H9 (cell line): ENCODE results near the gene ITGA11. TPM values are rescaled to one million over a fixed set of nuclear protein-coding genes. Genes with fewer than 3 reads are reported as not detected.

Experiments used
- DNase-seq: peaks from one replicate; pipeline ENCODE4 v3.0.0-alpha.2; 2017
- H2AFZ ChIP-seq: one replicate; pipeline ENCODE4 v1.6.1; 2013; ENCODE audit warnings: mild to moderate bottlenecking, low read length, control low read depth, moderate library complexity
- H2AK5ac ChIP-seq: 2 replicates; pipeline ENCODE4 v1.6.1; 2013; ENCODE audit warnings: low read length, control low read depth, mixed read lengths; ENCODE audit not compliant: insufficient read length
- H2BK120ac ChIP-seq: one replicate; pipeline ENCODE4 v1.6.1; 2013; ENCODE audit warnings: low read depth, mild to moderate bottlenecking, low read length, control low read depth, inconsistent platforms; ENCODE audit not compliant: poor library complexity, severe bottlenecking
- H2BK12ac ChIP-seq: 2 replicates; pipeline ENCODE4 v1.6.1; 2013; ENCODE audit warnings: low read length, control low read depth, mixed read lengths, low read depth; ENCODE audit not compliant: insufficient read length
- H2BK15ac ChIP-seq: 2 replicates; pipeline ENCODE4 v1.6.1; 2013; ENCODE audit warnings: low read depth, low read length, control low read depth
- H2BK20ac ChIP-seq: one replicate; pipeline ENCODE4 v1.6.1; 2013; ENCODE audit warnings: low read depth, mild to moderate bottlenecking, low read length, control low read depth, inconsistent platforms; ENCODE audit not compliant: poor library complexity, severe bottlenecking
- H2BK5ac ChIP-seq: 2 replicates; pipeline ENCODE4 v1.6.1; 2013; ENCODE audit warnings: low read length, control low read depth, mixed read lengths; ENCODE audit not compliant: insufficient read length
- H3K14ac ChIP-seq: 2 replicates; pipeline ENCODE4 v1.6.1; 2013; ENCODE audit warnings: low read length, control low read depth; ENCODE audit not compliant: insufficient read depth
- H3K18ac ChIP-seq: 2 replicates; pipeline ENCODE4 v1.6.1; 2013; ENCODE audit warnings: low read depth, mild to moderate bottlenecking, mixed read lengths, low read length, control low read depth; ENCODE audit not compliant: insufficient read length
- H3K23ac ChIP-seq: 2 replicates; pipeline ENCODE4 v1.6.1; 2013; ENCODE audit warnings: low read length, control low read depth, mixed read lengths, low read depth; ENCODE audit not compliant: insufficient read length
- H3K23me2 ChIP-seq: 2 replicates; pipeline ENCODE4 v1.6.1; 2013; ENCODE audit warnings: low read depth, mild to moderate bottlenecking, mixed read lengths, low read length, control low read depth; ENCODE audit not compliant: insufficient read length, poor library complexity, severe bottlenecking
- H3K27ac ChIP-seq: 2 replicates; pipeline ENCODE4 v1.5.1; 2013; ENCODE audit warnings: low read length, control low read depth, mixed read lengths, low read depth; ENCODE audit not compliant: insufficient read length
- H3K27me3 ChIP-seq: 2 replicates; pipeline ENCODE4 v1.6.1; 2013; ENCODE audit warnings: low read length, control low read depth, inconsistent platforms; ENCODE audit not compliant: insufficient read depth
- H3K4ac ChIP-seq: 2 replicates; pipeline ENCODE4 v1.6.1; 2013; ENCODE audit warnings: low read depth, mild to moderate bottlenecking, control low read depth, inconsistent platforms, low read length, moderate library complexity
- H3K4me1 ChIP-seq: 2 replicates; pipeline ENCODE4 v1.6.1; 2013; ENCODE audit warnings: low read length, control low read depth, inconsistent platforms; ENCODE audit not compliant: insufficient read depth
- H3K4me2 ChIP-seq: 2 replicates; pipeline ENCODE4 v1.6.1; 2013; ENCODE audit warnings: low read length, control low read depth, mixed read lengths; ENCODE audit not compliant: insufficient read length, insufficient read depth
- H3K56ac ChIP-seq: 2 replicates; pipeline ENCODE4 v1.6.1; 2013; ENCODE audit warnings: low read depth, mild to moderate bottlenecking, mixed read lengths, low read length, control low read depth; ENCODE audit not compliant: insufficient read length
- H3K79me1 ChIP-seq: 2 replicates; pipeline ENCODE4 v1.6.1; 2013; ENCODE audit warnings: low read depth, mild to moderate bottlenecking, moderate library complexity, low read length, control low read depth, inconsistent platforms; ENCODE audit not compliant: insufficient read depth, poor library complexity, severe bottlenecking
- H3K79me2 ChIP-seq: 2 replicates; pipeline ENCODE4 v1.6.1; 2013; ENCODE audit warnings: low read length, control low read depth, inconsistent platforms; ENCODE audit not compliant: insufficient read depth
- H3K9ac ChIP-seq: 2 replicates; pipeline ENCODE4 v1.6.1; 2013; ENCODE audit warnings: low read length, control low read depth, mixed read lengths; ENCODE audit not compliant: insufficient read length; ENCODE audit errors: extremely low read depth
- H3K9me3 ChIP-seq: one replicate; pipeline ENCODE4 v1.6.1; 2013; ENCODE audit warnings: low read depth, low read length, inconsistent platforms; ENCODE audit not compliant: control insufficient read depth
- H3T11ph ChIP-seq: one replicate; pipeline ENCODE4 v1.6.1; 2013; ENCODE audit warnings: mild to moderate bottlenecking, low read length, control low read depth, inconsistent platforms
- H4K20me1 ChIP-seq: one replicate; pipeline ENCODE4 v1.6.1; 2013; ENCODE audit not compliant: control insufficient read depth, insufficient read length, insufficient read depth
- H4K5ac ChIP-seq: 2 replicates; pipeline ENCODE4 v1.6.1; 2013; ENCODE audit warnings: low read depth, mild to moderate bottlenecking, mixed read lengths, low read length, control low read depth; ENCODE audit not compliant: insufficient read length
- H4K8ac ChIP-seq: replicated peaks from 2 replicates; pipeline ENCODE4 v1.6.1; 2013; ENCODE audit warnings: low read length, control low read depth, mixed read lengths, low read depth; ENCODE audit not compliant: insufficient read length
- H4K91ac ChIP-seq: 2 replicates; pipeline ENCODE4 v1.6.1; 2013; ENCODE audit warnings: low read depth, mild to moderate bottlenecking, moderate library complexity, mixed read lengths, low read length, control low read depth; ENCODE audit not compliant: insufficient read length
- H3K27ac Mint-ChIP-seq, 3 experiments: 2 replicates in 2 of 3; 3 replicates in 1 of 3; pipeline ENCODE4 v1.8.0; 2020 to 2021; ENCODE audit warnings: mixed read lengths in 3 of 3, mild to moderate bottlenecking in 1 of 3, moderate library complexity in 1 of 3
- H3K27me3 Mint-ChIP-seq: 2 replicates; pipeline ENCODE4 v1.8.0; 2021; ENCODE audit warnings: low read depth, mild to moderate bottlenecking, moderate library complexity, mixed read lengths
- H3K36me3 Mint-ChIP-seq, 3 experiments: 2 replicates in 2 of 3; 3 replicates in 1 of 3; pipeline ENCODE4 v1.8.0; 2020 to 2021; ENCODE audit warnings: low read depth in 3 of 3, mixed read lengths in 3 of 3; ENCODE audit not compliant: insufficient read depth in 1 of 3
- H3K4me1 Mint-ChIP-seq, 2 experiments: 2 replicates each; pipeline ENCODE4 v1.8.0; 2020; ENCODE audit warnings: mixed read lengths in 2 of 2
- H3K4me3 Mint-ChIP-seq, 2 experiments: 2 replicates in 1 of 2; 3 replicates in 1 of 2; pipeline ENCODE4 v1.8.0; 2020 to 2021; ENCODE audit warnings: mild to moderate bottlenecking in 2 of 2, mixed read lengths in 2 of 2, moderate library complexity in 1 of 2
- H3K9me3 Mint-ChIP-seq, 2 experiments: 2 replicates in 1 of 2; 3 replicates in 1 of 2; pipeline ENCODE4 v1.8.0; 2020; ENCODE audit warnings: mild to moderate bottlenecking in 2 of 2, mixed read lengths in 2 of 2, moderate library complexity in 1 of 2
- WGBS: extraction: QIAGEN DNeasy Blood & Tissue Kit; methylation state at CpG from one replicate; pipeline ENCODE4 v1.1.7; 2013; ENCODE audit warnings: missing lambda C conversion rate, low lambda C conversion rate, mixed read lengths; ENCODE audit not compliant: insufficient read length; ENCODE audit errors: extremely low coverage; 5-methylcytosine and 5-hydroxymethylcytosine counted together
- total RNA-seq: library from RNA; stranded (reverse); gene quantifications from 2 replicates; pipeline ENCODE4 v1.2.1, GENCODE V29; 2021
- TF ChIP-seq, protein P1 (sequence below): fragments of 200-600 bp; sonication (generic); conservative IDR thresholded peaks from 3 replicates; pipeline ENCODE4 v1.8.0; 2021; ENCODE audit warnings: antibody characterized with exemption, mild to moderate bottlenecking

The ITGA11 gene
- total RNA-seq, 1 experiment from 2014 or later: 0.07 TPM

DNA sequence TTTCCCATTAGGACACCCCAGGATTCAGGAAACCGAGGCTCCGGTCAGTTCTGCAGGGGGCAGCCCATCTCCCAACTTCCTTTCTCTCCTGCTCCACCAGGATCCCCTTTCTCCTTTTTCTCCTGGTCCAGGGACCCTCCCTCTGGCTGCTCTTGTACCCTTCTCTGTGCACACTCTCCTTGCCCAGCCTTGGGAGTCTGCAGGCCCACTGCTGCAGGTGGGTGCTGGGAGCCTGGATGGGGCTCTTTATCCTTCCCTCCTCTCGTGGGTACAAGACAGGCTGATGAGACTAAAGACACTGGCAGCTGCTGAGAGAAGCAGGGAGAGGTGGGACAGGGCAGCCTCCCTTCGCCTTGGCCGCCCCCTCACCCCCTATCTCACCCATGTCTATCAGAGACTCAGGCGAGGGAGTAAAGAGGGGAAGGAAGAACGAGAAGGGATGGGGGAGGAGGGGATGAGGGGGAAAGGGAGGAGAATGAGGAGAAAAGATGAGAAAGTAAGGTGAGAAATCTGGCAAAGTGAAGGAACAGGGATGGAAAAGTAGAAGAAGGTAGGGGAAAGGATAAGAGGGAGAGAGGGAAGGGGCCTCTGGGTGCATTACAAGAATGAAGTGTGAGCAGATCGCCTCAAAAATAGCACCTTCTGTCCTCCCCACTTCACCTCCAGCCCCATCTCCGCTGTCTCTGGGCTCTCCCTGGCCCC, 45.2 kb downstream of the ITGA11 start:
- no peak overlapping the region for H3T11ph ChIP-seq
- peaks cover 0 to 2% (median 0%) of the 10 kb centered on the region in 3 experiments; a peak in 1 of 7 replicates for H3K36me3 Mint-ChIP-seq
- H2AK5ac ChIP-seq: no peak overlapping the region
- H2BK20ac ChIP-seq: no peak overlapping the region
- H3K79me2 ChIP-seq: no peaks in the 10 kb centered on the region
- H3K23ac ChIP-seq: no peak overlapping the region
- H3K23me2 ChIP-seq: no peaks in the 10 kb centered on the region
- H3K79me1 ChIP-seq: no peaks in the 10 kb centered on the region
- TF ChIP-seq, protein P1, sequence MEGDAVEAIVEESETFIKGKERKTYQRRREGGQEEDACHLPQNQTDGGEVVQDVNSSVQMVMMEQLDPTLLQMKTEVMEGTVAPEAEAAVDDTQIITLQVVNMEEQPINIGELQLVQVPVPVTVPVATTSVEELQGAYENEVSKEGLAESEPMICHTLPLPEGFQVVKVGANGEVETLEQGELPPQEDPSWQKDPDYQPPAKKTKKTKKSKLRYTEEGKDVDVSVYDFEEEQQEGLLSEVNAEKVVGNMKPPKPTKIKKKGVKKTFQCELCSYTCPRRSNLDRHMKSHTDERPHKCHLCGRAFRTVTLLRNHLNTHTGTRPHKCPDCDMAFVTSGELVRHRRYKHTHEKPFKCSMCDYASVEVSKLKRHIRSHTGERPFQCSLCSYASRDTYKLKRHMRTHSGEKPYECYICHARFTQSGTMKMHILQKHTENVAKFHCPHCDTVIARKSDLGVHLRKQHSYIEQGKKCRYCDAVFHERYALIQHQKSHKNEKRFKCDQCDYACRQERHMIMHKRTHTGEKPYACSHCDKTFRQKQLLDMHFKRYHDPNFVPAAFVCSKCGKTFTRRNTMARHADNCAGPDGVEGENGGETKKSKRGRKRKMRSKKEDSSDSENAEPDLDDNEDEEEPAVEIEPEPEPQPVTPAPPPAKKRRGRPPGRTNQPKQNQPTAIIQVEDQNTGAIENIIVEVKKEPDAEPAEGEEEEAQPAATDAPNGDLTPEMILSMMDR: no peak
- H3K27ac ChIP-seq: no peak overlapping the region
- H3K18ac ChIP-seq: no peak overlapping the region
- no peaks in the 10 kb centered on the region for H3K9me3 ChIP-seq
- no peak overlapping the region for H3K14ac ChIP-seq
- no peaks in the 10 kb centered on the region; the same call in 1 of the 2 replicates for H3K27me3 ChIP-seq
- 100% methylated on average over 1 of the region's 9 CpGs for WGBS
- no peak overlapping the region for H3K56ac ChIP-seq
- no peak overlapping the region for H4K91ac ChIP-seq
- no peak overlapping the region for H3K4ac ChIP-seq
- no peak overlapping the region for H3K27ac Mint-ChIP-seq
- no peaks in the 10 kb centered on the region for H3K4me1 ChIP-seq
- H4K8ac ChIP-seq: no peak overlapping the region
- no peak overlapping the region for H3K4me2 ChIP-seq
- H3K27me3 Mint-ChIP-seq: no peaks in the 10 kb centered on the region; the same call in none of the 2 replicates
- peak; percentile 5 for DNase-seq
- no peaks in the 10 kb centered on the region for H3K4me1 Mint-ChIP-seq
- no peak overlapping the region for H3K9ac ChIP-seq
- no peaks in the 10 kb centered on the region for H4K20me1 ChIP-seq
- no peak overlapping the region for H2AFZ ChIP-seq
- no peaks in the 10 kb centered on the region; a peak in 2 of 5 replicates for H3K9me3 Mint-ChIP-seq
- no peak overlapping the region for H2BK120ac ChIP-seq
- no peak overlapping the region for H2BK15ac ChIP-seq
- no peak overlapping the region for H4K5ac ChIP-seq
- H2BK5ac ChIP-seq: no peak overlapping the region
- no peak overlapping the region for H3K4me3 Mint-ChIP-seq
- no peak overlapping the region for H2BK12ac ChIP-seq
